K562 (cell line): ENCODE measurements around the gene PPIP5K2. TPM values are rescaled to one million over a fixed set of nuclear protein-coding genes. Genes with fewer than 3 reads are reported as not detected.

Source experiments
- DEAF1 ChIP-seq: fragments of 450-650 bp; formaldehyde crosslinking; IDR thresholded peaks from 2 replicates; pipeline ENCODE4 v1.4.0; 2020; ENCODE audit warnings: mild to moderate bottlenecking, moderate library complexity
- HEY1 ChIP-seq: fragments of 250-450 bp; sonication (Bioruptor Pico); IDR thresholded peaks from 2 replicates; pipeline ENCODE4 v1.5.0; 2020; ENCODE audit warnings: mild to moderate bottlenecking, moderate library complexity, borderline replicate concordance
- NCOR1 ChIP-seq: fragments of 450-650 bp; IDR thresholded peaks from 2 replicates; pipeline ENCODE4 v1.6.1; 2016; ENCODE audit warnings: mild to moderate bottlenecking, moderate library complexity
- POLR2AphosphoS2 ChIP-seq: IDR thresholded peaks from 2 replicates; pipeline ENCODE4 v1.6.1; 2012; ENCODE audit warnings: low read length, improper control_type of control experiment
- RAD21 ChIP-seq, 2 experiments: fragments of 250-450 bp in 1 of 2; fragments of 450-650 bp in 1 of 2; sonication (Bioruptor Pico) in 1 of 2; formaldehyde crosslinking in 1 of 2; IDR thresholded peaks in 1 of 2; conservative IDR thresholded peaks in 1 of 2; 2 replicates each; pipeline versions ENCODE4 v1.4.0 to v1.8.0; 2020 to 2022; ENCODE audit warnings: mild to moderate bottlenecking in 2 of 2, moderate library complexity in 1 of 2
- RUNX1 ChIP-seq: sonication (generic); IDR thresholded peaks from 2 replicates; pipeline ENCODE4 v1.6.1; 2016; ENCODE audit warnings: antibody characterized with exemption, low read depth
- SMC3 ChIP-seq: conservative IDR thresholded peaks from 2 replicates; pipeline ENCODE4 v1.6.1; 2011; ENCODE audit warnings: low read depth, low read length, improper control_type of control experiment; ENCODE audit not compliant: insufficient read depth
- TAF7 ChIP-seq: fragments of 450-650 bp; IDR thresholded peaks from 2 replicates; pipeline ENCODE4 v1.6.1; 2016; ENCODE audit warnings: missing genetic modification characterization, missing compliant biosample characterization
- ZNF212 ChIP-seq: fragments of 450-650 bp; formaldehyde crosslinking; IDR thresholded peaks from 2 replicates; pipeline ENCODE4 v1.4.0; 2020; ENCODE audit warnings: mild to moderate bottlenecking
- polyA plus RNA-seq, 8 experiments: library from polyadenylated mRNA; depleted of rRNA in 4 of 8; stranded (reverse) in 5 of 8; unstranded in 3 of 8; fragments of >200 nt; fragmentation: Nextera tagmentation in 2 of 8; fragmentation: Illumina TruSeq in 1 of 8; extraction: Ambion mirVana in 2 of 8; extraction: Trizol in 1 of 8; gene quantifications; 2 replicates each; pipeline versions ENCODE4 v1.2.1 to v1.2.3, GENCODE V29; 2011 to 2014; ENCODE audit warnings: inconsistent platforms in 1 of 8, missing spikeins in 1 of 8
- total RNA-seq, 7 experiments: library from RNA; depleted of rRNA in 6 of 7; stranded (reverse); fragments of >200 nt in 6 of 7; fragmentation: Illumina TruSeq in 2 of 7; extraction: Trizol in 2 of 7; gene quantifications; 2 replicates each; pipeline versions ENCODE4 v1.2.1 to v1.2.3, GENCODE V29; 2011 to 2021; ENCODE audit warnings: low replicate concordance in 1 of 7
- TF ChIP-seq, protein P1 (sequence below), 2 experiments: fragments of 450-650 bp; formaldehyde crosslinking in 1 of 2; IDR thresholded peaks; 2 replicates each; pipeline versions ENCODE4 v1.4.0 to v1.6.1; 2014 to 2020; ENCODE audit warnings: mild to moderate bottlenecking in 2 of 2, borderline replicate concordance in 1 of 2, low read depth in 1 of 2
- TF ChIP-seq, protein P2 (sequence below), 3 experiments: IDR thresholded peaks in 2 of 3; conservative IDR thresholded peaks in 1 of 3; 2 replicates each; pipeline ENCODE4 v1.5.1; 2011 to 2012; ENCODE audit warnings: low read length in 3 of 3, mild to moderate bottlenecking in 3 of 3, control low read depth in 2 of 3, improper control_type of control experiment in 1 of 3, inconsistent platforms in 1 of 3, low read depth in 1 of 3, mixed read lengths in 1 of 3, moderate library complexity in 1 of 3; ENCODE audit not compliant: insufficient read depth in 2 of 3

PPIP5K2 gene
- total and polyA plus RNA-seq, 9 of the 15 experiments (the other 6 are each of a cell fraction or from before 2014, with no cell fraction given), result 39.4 to 150 (median 99.1) TPM

DNA sequence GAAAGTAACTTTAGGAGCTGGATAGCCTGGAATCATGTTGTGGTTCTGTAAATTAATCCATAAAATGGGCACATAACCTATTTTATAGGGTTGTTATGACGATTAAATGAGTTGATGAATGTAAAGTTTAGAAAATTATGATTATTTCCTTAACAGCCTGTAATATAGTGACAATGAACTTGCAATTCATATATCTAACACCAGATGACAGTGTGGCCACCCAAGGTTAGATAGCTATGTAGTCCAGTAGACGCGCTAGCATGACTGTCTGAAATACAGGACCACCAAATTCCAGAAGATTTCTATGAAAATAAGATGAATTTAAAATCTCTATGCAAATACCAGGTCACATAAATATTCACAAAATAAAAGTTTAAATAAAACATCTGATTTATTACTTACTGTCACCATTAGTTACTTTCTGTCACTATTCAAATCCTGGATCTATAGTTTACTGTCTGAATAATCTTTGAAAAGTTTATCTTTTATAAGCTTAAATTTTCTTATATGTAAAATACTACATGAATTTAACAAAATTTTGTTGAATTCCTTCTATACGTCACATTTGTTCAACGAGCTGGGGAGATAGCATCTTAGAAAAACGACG lies 112.4 kb downstream of the PPIP5K2 start (continued):
- TF ChIP-seq, protein P1, sequence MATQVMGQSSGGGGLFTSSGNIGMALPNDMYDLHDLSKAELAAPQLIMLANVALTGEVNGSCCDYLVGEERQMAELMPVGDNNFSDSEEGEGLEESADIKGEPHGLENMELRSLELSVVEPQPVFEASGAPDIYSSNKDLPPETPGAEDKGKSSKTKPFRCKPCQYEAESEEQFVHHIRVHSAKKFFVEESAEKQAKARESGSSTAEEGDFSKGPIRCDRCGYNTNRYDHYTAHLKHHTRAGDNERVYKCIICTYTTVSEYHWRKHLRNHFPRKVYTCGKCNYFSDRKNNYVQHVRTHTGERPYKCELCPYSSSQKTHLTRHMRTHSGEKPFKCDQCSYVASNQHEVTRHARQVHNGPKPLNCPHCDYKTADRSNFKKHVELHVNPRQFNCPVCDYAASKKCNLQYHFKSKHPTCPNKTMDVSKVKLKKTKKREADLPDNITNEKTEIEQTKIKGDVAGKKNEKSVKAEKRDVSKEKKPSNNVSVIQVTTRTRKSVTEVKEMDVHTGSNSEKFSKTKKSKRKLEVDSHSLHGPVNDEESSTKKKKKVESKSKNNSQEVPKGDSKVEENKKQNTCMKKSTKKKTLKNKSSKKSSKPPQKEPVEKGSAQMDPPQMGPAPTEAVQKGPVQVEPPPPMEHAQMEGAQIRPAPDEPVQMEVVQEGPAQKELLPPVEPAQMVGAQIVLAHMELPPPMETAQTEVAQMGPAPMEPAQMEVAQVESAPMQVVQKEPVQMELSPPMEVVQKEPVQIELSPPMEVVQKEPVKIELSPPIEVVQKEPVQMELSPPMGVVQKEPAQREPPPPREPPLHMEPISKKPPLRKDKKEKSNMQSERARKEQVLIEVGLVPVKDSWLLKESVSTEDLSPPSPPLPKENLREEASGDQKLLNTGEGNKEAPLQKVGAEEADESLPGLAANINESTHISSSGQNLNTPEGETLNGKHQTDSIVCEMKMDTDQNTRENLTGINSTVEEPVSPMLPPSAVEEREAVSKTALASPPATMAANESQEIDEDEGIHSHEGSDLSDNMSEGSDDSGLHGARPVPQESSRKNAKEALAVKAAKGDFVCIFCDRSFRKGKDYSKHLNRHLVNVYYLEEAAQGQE (IDR thresholded peaks at IDR 0.05; ENCODE audit: borderline replicate concordance), result peak; percentile 79; the same call in 1 of the 2 replicates
- TF ChIP-seq, protein P1 (CRISPR knock-in tag; IDR thresholded peaks at IDR 0.05; ENCODE audit: low read depth), result no peak
- TF ChIP-seq HEY1 (CRISPR knock-in tag) (no peak), SMC3 (peak; percentile 70; the same call in 1 of the 2 replicates), POLR2AphosphoS2 (no peak), RUNX1 (no peak), RAD21 (CRISPR knock-in tag; conservative IDR thresholded peaks at IDR 0.05 in 1 of 2, IDR thresholded peaks at IDR 0.05 in 1 of 2) (peak; percentile 89 to 92), NCOR1 (no peak), ZNF212 (no peak), DEAF1 (CRISPR knock-in tag) (peak; percentile 79), TAF7 (tag) (no peak)
- TF ChIP-seq, protein P2, sequence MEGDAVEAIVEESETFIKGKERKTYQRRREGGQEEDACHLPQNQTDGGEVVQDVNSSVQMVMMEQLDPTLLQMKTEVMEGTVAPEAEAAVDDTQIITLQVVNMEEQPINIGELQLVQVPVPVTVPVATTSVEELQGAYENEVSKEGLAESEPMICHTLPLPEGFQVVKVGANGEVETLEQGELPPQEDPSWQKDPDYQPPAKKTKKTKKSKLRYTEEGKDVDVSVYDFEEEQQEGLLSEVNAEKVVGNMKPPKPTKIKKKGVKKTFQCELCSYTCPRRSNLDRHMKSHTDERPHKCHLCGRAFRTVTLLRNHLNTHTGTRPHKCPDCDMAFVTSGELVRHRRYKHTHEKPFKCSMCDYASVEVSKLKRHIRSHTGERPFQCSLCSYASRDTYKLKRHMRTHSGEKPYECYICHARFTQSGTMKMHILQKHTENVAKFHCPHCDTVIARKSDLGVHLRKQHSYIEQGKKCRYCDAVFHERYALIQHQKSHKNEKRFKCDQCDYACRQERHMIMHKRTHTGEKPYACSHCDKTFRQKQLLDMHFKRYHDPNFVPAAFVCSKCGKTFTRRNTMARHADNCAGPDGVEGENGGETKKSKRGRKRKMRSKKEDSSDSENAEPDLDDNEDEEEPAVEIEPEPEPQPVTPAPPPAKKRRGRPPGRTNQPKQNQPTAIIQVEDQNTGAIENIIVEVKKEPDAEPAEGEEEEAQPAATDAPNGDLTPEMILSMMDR (IDR thresholded peaks at IDR 0.05 in 2 of 3, conservative IDR thresholded peaks at IDR 0.05 in 1 of 3; ENCODE audit: insufficient read depth in 2 of 3, low read depth in 1 of 3, low read length in 3 of 3), result peak; percentile 64 to 81 (median 67)
- TF ChIP-seq, all 486 proteins: peak for 6
